Hepatic stellate cell (primary cell): Measurements from ENCODE around the gene SIPA1L2.
"Not testable (repeated sequence)": the region's sequence is repeated elsewhere in the genome, so short reads cannot be mapped to it uniquely, and the experiment has no call there.

Source experiments
- DNase-seq: peaks from one replicate; pipeline ENCODE4 v3.0.0; 2011; ENCODE audit warnings: low spot score

The SIPA1L2 gene

GRCh38 chr1:232615306-232615800 is 14.6 kb downstream of the SIPA1L2 start:
- DNase-seq: no peak

DNA sequence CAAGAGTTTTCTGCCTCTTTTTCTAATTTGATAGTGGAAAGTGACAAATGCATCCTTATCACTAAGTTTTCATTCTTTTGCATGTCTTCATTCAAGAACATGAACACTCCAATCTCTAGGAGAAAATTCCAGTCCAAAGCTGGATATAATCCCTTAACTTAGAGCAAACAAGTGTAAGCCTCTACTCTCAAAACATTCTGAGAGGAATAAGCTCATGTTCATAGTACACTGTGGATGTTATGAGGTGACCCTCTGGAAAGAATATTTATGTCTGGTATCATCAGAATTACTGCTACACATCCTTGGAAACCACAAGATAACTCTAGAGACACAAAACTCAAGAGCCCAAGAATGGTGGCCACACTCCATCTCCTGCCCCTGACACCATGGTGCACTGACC is 15.1 kb downstream of the SIPA1L2 start:
- no peak for DNase-seq

GRCh38 chr1:232613752-232614381 is 16.1 kb downstream of the SIPA1L2 start:
- no peak for DNase-seq

- DNase-seq: not testable (repeated sequence)
Measured at GRCh38 chr1:232612836-232613235, 17.1 kb downstream of the SIPA1L2 start.

GRCh38 chr1:232611834-232612233 is 18.1 kb downstream of the SIPA1L2 start:
- no peak for DNase-seq

DNA sequence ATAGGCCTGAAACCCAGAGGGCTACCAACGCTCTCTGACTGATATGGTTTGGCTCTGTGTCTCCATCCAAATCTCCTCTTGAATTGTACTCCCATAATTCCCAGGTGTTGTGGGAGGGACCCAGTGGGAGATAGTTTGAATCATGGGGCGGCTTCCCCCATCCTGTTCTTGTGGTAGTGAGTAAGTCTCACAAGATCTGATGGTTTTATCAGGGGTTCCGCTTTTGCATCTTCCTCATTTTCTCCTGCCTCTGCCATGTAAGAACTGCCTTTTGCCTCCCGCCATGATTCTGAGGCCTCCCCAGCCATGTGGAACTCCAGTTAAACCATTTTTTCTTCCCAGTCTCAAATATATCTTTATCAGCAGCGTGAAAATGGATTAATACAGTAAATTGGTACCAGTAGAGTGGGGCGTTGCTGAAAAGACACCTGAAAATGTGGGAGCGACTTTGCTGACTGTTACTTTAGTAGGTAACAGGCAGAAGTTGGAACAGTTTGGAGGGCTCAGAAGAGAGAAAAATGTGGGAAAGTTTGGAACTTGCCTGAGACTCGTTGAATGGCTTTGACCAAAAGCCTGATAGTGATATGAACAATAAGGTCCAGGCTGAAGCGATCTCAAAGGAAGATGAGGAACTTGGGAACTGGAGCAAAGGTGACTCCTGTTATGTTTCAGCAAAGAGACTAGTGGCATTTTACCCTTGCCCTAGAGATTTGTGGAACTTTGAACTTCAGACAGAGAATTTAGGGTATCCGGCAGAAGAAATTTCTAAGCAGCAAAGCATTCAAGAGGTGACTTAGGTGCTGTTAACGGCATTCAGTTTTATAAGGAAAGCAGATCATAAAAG is 18.8 kb downstream of the SIPA1L2 start:
- not testable (repeated sequence) for DNase-seq

DNA sequence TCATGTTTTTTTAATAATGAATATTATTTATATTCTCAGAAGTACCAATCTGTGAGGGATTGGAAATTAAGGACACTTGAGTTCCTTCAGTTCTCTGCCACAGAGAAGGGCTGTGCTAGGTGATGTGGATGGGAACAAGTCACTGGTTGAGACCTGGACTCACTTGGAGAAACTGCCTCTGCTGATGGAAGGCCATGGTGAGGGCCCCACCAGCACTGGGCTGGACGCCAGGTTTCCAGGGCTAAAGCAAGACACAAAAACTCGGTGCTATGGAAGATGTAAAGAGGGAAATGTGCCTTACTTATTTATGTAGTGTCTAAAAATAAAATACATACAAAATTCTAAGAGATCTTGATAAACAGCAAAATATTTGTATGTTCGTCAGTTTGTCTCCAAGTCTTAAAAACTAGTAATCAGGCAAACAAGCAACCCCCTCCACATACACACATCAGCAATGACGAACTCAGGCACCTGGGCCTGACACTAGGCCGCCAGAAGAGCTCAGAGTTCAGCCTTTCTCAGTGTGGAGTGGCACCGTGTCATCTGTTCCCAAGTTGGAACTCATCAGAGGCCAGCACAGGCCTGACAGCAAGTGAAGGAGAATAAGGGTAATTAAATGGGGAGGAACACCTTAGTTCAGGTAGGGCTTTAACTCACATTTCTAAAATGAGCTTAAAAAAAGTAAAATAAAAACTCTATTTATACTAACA is 19.6 kb downstream of the SIPA1L2 start:
- DNase-seq: no peak

DNA sequence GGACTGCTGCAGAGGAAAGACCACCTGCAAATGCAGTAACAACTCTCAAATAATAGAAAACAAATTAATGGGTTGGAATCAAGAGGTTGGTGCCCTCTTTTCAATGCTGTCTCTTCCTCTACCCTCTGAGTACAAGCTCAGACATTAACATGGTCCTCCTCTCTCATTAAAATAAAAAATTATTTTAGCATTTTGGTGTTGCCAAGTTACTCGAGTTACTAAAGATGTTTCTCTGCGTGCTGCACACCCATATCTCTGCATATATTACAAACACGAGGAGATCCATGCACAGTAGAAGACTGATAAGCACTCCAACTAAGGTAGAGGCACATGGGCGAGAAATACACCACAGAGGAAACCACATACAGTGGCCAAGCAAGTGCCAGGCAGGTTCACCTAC is 21.5 kb downstream of the SIPA1L2 start:
- no peak for DNase-seq

DNA sequence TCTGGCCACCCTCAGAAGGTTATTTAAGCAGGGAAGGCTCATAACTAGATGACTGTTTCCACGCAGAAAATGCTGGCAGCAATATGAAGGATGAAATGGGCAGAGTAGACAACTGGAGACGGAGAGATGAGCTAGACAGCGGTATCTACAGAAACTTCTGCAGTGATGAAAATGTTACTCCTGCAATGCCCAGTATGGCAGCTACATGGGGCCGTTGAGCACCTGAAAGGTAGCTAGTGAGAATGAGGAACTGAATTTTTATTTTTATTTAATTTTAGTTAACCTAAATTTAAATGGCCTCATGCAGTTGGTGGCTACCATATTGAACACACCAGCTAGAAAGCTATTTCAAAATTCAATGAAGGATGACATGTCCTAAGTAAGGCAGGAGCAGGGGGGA is 27.3 kb downstream of the SIPA1L2 start:
- DNase-seq: no peak

DNA sequence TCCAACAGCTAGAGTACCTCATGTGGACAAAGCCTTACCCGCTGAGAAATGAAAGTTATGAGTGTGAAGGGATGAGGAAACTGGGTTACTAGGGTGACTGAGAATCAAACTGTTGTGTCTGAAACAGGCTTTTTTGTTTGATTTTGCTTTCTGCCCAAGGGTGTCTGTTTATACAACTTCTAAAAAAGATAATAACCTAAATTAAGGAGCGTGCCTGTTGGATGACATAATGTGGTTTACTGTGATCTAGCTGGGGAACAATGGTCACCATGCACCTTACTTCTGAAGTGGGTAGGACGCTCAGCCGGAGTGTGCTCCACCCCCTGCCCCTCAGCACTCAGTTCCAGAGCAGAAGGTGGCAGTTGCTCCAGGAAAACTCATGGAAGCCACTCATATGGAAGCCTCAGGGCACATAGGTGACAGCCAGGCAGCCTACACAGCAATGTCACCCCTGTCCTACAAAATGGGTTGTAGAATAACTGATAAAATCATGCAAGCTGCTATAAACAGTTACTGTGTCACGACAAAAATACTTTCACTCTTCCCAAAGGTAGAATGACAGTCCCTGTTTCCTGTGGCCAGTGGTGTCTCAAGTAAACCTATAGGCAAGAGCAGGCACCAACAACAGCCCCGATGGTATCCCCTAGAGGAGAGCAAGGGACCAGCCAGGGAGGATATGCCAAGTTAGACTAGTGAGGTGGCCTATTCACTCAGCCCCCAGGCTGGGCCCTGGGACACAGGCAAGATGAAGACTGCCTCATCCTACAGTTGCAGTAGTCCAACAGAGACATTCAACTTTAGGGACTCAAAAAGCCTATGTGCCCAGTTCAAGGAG is 29.3 kb downstream of the SIPA1L2 start:
- peak; percentile 14 for DNase-seq

GRCh38 chr1:232599178-232600041 is 30.5 kb downstream of the SIPA1L2 start:
- no peak for DNase-seq

GRCh38 chr1:232598837-232599177 is 31.1 kb downstream of the SIPA1L2 start:
- no peak for DNase-seq

GRCh38 chr1:232598133-232598532 is 31.8 kb downstream of the SIPA1L2 start:
- DNase-seq: no peak

DNA sequence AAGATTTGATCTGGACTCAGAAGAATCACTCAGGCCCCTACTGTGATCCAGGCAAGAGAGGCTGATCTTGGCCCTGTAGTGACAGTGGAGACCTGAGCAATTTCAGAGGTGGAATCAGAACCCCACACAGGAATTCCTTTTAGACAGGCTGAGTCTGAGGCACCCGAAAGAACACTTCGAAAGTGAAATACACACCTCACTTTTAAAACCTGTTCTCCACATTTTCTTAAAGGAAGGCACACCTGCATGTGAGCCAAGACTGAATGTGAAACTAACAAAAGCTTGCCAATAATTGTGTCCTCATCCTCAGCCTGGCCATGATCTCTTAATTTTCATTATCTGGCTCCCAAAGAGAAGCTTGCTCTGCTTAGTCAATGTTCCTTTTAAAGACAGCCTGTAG is 32.2 kb downstream of the SIPA1L2 start:
- DNase-seq: no peak

DNA sequence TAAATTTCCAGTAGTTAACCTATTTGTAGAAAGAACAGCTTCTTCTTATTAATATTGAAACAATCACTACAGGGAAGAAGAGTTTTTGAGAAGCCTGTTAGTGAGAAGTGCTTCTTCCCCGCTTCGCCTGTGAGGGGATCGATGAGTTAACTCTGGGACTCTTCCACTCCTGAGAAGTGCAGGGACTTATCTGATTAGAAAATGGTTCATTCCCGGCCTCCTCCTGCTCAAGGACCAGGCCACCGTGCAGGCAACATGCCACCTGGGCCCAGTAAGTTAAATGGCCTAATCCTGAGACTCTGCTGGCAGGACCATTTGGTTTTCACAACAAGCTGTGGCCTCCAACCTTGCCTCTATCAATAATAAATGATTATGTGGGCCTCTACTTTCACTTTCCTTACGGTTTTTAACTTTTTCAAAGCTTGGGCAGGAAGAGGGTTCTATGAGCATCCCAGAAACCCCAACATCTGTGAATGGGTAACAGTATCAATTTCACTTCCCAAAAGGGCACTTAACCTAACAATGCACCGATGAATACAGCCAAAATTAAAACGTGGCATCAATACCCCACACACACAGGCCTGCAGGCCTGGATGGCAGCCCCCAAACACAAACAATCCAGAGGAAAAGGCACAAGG is 33.1 kb downstream of the SIPA1L2 start:
- no peak for DNase-seq

- DNase-seq: no peak
Measured at GRCh38 chr1:232594768-232595698, 34.9 kb downstream of the SIPA1L2 start.

GRCh38 chr1:232593717-232594502 is 36.0 kb downstream of the SIPA1L2 start:
- DNase-seq: no peak

GRCh38 chr1:232591344-232591743 is 38.6 kb downstream of the SIPA1L2 start:
- no peak for DNase-seq

- no peak for DNase-seq
Measured at GRCh38 chr1:232590744-232591082, 39.2 kb downstream of the SIPA1L2 start.
